HepG2 (cell line): Measurements from ENCODE around the gene SOS2.

Experiments used
- ELF1 ChIP-seq: sonication (generic); formaldehyde crosslinking; IDR thresholded peaks from 2 replicates; pipeline ENCODE4 v1.4.0; 2020; ENCODE audit warnings: missing genetic modification reagents
- POLR2A ChIP-seq, 2 experiments: IDR thresholded peaks; 2 replicates each; pipeline ENCODE4 v1.6.1; 2011; ENCODE audit warnings: low read depth in 2 of 2, low read length in 2 of 2, mild to moderate bottlenecking in 1 of 2, moderate library complexity in 1 of 2; ENCODE audit not compliant: insufficient read depth in 1 of 2
- POLR2AphosphoS5 ChIP-seq: IDR thresholded peaks from 2 replicates; pipeline ENCODE4 v1.6.1; 2012; ENCODE audit warnings: low read depth, low read length
- RAD51 ChIP-seq: fragments of 450-650 bp; IDR thresholded peaks from 2 replicates; pipeline ENCODE4 v1.6.1; 2016; ENCODE audit warnings: borderline replicate concordance
- SIN3A ChIP-seq: IDR thresholded peaks from 2 replicates; pipeline ENCODE4 v1.6.1; 2011; ENCODE audit warnings: low read depth, mild to moderate bottlenecking, control low read depth, low read length, borderline replicate concordance
- SRF ChIP-seq: IDR thresholded peaks from 2 replicates; pipeline ENCODE4 v1.6.1; 2011; ENCODE audit warnings: mild to moderate bottlenecking, low read depth, low read length, moderate library complexity
- SRSF1 ChIP-seq: fragments of 200-400 bp; formaldehyde crosslinking; optimal IDR thresholded peaks from 2 replicates; pipeline ENCODE3; 2017; ENCODE audit warnings: mild to moderate bottlenecking, low read depth, low read length, moderate library complexity
- ZBTB20 ChIP-seq: sonication (generic); formaldehyde crosslinking; IDR thresholded peaks from 2 replicates; pipeline ENCODE4 v1.8.1; 2023; ENCODE audit warnings: missing genetic modification reagents, low read depth, mild to moderate bottlenecking, borderline replicate concordance
- ZFX ChIP-seq: sonication (generic); formaldehyde crosslinking; IDR thresholded peaks from 2 replicates; pipeline ENCODE4 v1.4.0; 2020; ENCODE audit warnings: mild to moderate bottlenecking, low read depth, missing genetic modification reagents, moderate library complexity
- ZNF10 ChIP-seq: sonication (generic); formaldehyde crosslinking; IDR thresholded peaks from 2 replicates; pipeline ENCODE4 v1.4.0; 2020; ENCODE audit warnings: mild to moderate bottlenecking, low read depth, missing genetic modification reagents, borderline replicate concordance
- ZNF597 ChIP-seq: sonication (generic); formaldehyde crosslinking; IDR thresholded peaks from 2 replicates; pipeline ENCODE4 v1.5.0; 2020; ENCODE audit warnings: missing genetic modification reagents
- TF ChIP-seq, protein P1 (sequence below): sonication (generic); formaldehyde crosslinking; IDR thresholded peaks from 2 replicates; pipeline ENCODE4 v1.5.0; 2020; ENCODE audit warnings: mild to moderate bottlenecking, missing genetic modification reagents
- TF ChIP-seq, protein P2 (sequence below), 2 experiments: sonication (generic) in 1 of 2; formaldehyde crosslinking in 1 of 2; IDR thresholded peaks; 2 replicates each; pipeline versions ENCODE4 v1.4.0 to v1.6.1; 2018 to 2020; ENCODE audit warnings: missing genetic modification reagents in 2 of 2, borderline replicate concordance in 1 of 2, low read depth in 1 of 2, mild to moderate bottlenecking in 1 of 2, missing biosample characterization in 1 of 2
- TF ChIP-seq, protein P3 (sequence below): sonication (generic); formaldehyde crosslinking; IDR thresholded peaks from 2 replicates; pipeline ENCODE4 v1.5.1; 2020; ENCODE audit warnings: mild to moderate bottlenecking, missing genetic modification reagents

DNA sequence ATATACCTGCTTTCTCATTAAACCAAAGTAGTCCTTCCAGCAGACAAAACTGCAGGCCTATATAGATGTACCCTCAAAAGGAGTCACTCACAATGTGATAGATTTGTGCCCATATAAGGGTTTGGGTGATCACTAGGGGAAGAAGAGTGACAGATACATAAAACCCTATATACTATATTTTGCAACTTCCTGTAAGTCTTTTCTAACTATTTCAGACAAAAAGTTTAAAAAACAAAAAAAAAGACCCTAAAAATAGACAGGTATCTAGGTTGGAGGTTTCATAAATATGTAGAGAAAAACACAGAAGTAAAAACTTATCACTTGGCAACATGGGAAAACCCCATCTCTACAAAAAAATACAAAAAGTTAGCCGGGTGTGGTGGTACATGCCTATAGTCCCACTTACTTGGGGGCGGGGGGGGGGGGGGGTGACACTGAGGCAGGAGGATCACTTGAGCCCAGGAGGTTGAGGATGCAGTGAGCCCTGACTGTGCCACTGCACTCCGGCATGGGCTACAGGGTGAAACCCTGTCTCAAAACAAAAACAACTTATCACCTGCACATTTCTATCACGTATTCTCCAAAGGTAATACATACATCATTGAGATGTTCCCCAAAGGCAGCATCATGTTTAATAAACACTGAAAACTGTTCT is 117.9 kb downstream of the SOS2 start:
- TF ChIP-seq ZFX (CRISPR knock-in tag) (no peak), RAD51 (no peak), ELF1 (CRISPR knock-in tag) (no peak), SIN3A (no peak), ZNF10 (CRISPR knock-in tag) (no peak), ZNF597 (no peak), ZBTB20 (CRISPR knock-in tag) (no peak), POLR2A (IDR thresholded peaks at IDR 0.05; ENCODE audit: insufficient read depth in 1 of 2, low read depth in 2 of 2, low read length in 2 of 2) (no peak), POLR2AphosphoS5 (no peak), SRF (no peak), SRSF1 (no peak)
- TF ChIP-seq, protein P1, sequence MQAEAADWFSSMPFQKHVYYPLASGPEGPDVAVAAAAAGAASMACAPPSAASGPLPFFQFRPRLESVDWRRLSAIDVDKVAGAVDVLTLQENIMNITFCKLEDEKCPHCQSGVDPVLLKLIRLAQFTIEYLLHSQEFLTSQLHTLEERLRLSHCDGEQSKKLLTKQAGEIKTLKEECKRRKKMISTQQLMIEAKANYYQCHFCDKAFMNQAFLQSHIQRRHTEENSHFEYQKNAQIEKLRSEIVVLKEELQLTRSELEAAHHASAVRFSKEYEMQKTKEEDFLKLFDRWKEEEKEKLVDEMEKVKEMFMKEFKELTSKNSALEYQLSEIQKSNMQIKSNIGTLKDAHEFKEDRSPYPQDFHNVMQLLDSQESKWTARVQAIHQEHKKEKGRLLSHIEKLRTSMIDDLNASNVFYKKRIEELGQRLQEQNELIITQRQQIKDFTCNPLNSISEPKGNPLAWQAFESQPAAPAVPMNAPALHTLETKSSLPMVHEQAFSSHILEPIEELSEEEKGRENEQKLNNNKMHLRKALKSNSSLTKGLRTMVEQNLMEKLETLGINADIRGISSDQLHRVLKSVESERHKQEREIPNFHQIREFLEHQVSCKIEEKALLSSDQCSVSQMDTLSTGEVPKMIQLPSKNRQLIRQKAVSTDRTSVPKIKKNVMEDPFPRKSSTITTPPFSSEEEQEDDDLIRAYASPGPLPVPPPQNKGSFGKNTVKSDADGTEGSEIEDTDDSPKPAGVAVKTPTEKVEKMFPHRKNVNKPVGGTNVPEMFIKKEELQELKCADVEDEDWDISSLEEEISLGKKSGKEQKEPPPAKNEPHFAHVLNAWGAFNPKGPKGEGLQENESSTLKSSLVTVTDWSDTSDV (CRISPR knock-in tag): no peak
- TF ChIP-seq, protein P2, sequence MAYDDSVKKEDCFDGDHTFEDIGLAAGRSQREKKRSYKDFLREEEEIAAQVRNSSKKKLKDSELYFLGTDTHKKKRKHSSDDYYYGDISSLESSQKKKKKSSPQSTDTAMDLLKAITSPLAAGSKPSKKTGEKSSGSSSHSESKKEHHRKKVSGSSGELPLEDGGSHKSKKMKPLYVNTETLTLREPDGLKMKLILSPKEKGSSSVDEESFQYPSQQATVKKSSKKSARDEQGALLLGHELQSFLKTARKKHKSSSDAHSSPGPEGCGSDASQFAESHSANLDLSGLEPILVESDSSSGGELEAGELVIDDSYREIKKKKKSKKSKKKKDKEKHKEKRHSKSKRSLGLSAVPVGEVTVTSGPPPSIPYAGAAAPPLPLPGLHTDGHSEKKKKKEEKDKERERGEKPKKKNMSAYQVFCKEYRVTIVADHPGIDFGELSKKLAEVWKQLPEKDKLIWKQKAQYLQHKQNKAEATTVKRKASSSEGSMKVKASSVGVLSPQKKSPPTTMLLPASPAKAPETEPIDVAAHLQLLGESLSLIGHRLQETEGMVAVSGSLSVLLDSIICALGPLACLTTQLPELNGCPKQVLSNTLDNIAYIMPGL (CRISPR knock-in tag; IDR thresholded peaks at IDR 0.05; ENCODE audit: borderline replicate concordance in 1 of 2, low read depth in 1 of 2): no peak
- TF ChIP-seq, protein P3, sequence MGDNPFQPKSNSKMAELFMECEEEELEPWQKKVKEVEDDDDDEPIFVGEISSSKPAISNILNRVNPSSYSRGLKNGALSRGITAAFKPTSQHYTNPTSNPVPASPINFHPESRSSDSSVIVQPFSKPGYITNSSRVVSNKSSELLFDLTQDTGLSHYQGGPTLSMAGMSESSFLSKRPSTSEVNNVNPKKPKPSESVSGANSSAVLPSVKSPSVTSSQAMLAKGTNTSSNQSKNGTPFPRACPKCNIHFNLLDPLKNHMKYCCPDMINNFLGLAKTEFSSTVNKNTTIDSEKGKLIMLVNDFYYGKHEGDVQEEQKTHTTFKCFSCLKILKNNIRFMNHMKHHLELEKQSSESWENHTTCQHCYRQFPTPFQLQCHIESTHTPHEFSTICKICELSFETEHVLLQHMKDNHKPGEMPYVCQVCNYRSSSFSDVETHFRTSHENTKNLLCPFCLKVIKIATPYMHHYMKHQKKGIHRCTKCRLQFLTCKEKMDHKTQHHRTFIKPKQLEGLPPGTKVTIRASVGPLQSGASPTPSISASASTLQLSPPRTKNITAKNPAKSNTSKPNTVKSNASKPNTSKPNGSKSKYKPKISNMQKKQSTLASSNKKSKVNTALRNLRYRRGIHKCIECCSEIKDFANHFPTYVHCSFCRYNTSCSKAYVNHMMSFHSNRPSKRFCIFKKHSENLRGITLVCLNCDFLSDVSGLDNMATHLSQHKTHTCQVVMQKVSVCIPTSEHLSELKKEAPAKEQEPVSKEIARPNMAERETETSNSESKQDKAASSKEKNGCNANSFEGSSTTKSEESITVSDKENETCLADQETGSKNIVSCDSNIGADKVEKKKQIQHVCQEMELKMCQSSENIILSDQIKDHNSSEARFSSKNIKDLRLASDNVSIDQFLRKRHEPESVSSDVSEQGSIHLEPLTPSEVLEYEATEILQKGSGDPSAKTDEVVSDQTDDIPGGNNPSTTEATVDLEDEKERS (CRISPR knock-in tag): no peak
